Tibial artery (tissue), 4 donors: ENCODE results near the gene SORCS3.

ENCODE experiments used
- DNase-seq, 2 donors: peaks; one replicate each; pipeline ENCODE4 v3.0.0-alpha.2; 2019
- H3K27ac ChIP-seq, 2 donors: fragments of 200-600 bp; sonication (generic) in 1 of 2; 1 replicate in 1 of 2; 2 replicates in 1 of 2; pipeline ENCODE4 v1.5.1; 2018 to 2019; ENCODE audit warnings: mild to moderate bottlenecking in 1 of 2
- H3K27me3 ChIP-seq, 2 donors: fragments of 200-600 bp; sonication (generic) in 1 of 2; one replicate each; pipeline versions ENCODE4 v1.5.1 to v1.6.0; 2016 to 2019
- H3K36me3 ChIP-seq, 3 donors: fragments of 200-600 bp; sonication (generic) in 2 of 3; one replicate each; pipeline ENCODE4 v1.5.1; 2016 to 2019; ENCODE audit warnings: mild to moderate bottlenecking in 2 of 3
- H3K4me1 ChIP-seq, 4 donors: fragments of 200-600 bp; sonication (generic) in 2 of 4; 1 replicate in 3 of 4; 2 replicates in 1 of 4; pipeline ENCODE4 v1.5.1; 2016 to 2019
- H3K4me3 ChIP-seq, 2 donors: fragments of 200-600 bp; sonication (generic) in 1 of 2; 1 replicate in 1 of 2; 2 replicates in 1 of 2; pipeline ENCODE4 v1.5.1; 2018 to 2019; ENCODE audit warnings: mild to moderate bottlenecking in 2 of 2
- H3K9me3 ChIP-seq, 3 donors: fragments of 200-600 bp; sonication (generic) in 1 of 3; one replicate each; pipeline ENCODE4 v1.5.1; 2016 to 2019
- intact Hi-C: fragments of 100-400 bp; cut with DNase I; formaldehyde crosslinking; loops from one replicate; pipeline ENCODE4 v1.15.0; 2023; ENCODE audit warnings: low total_unique reads
- TF ChIP-seq, protein P1 (sequence below), 2 experiments: fragments of 200-600 bp in 1 of 2; fragments of 450-650 bp in 1 of 2; IDR thresholded peaks; one replicate each; pipeline ENCODE4 v1.5.1; 2017 to 2019; ENCODE audit warnings: antibody characterized with exemption in 2 of 2, mild to moderate bottlenecking in 1 of 2, moderate library complexity in 1 of 2

Gene SORCS3

DNA sequence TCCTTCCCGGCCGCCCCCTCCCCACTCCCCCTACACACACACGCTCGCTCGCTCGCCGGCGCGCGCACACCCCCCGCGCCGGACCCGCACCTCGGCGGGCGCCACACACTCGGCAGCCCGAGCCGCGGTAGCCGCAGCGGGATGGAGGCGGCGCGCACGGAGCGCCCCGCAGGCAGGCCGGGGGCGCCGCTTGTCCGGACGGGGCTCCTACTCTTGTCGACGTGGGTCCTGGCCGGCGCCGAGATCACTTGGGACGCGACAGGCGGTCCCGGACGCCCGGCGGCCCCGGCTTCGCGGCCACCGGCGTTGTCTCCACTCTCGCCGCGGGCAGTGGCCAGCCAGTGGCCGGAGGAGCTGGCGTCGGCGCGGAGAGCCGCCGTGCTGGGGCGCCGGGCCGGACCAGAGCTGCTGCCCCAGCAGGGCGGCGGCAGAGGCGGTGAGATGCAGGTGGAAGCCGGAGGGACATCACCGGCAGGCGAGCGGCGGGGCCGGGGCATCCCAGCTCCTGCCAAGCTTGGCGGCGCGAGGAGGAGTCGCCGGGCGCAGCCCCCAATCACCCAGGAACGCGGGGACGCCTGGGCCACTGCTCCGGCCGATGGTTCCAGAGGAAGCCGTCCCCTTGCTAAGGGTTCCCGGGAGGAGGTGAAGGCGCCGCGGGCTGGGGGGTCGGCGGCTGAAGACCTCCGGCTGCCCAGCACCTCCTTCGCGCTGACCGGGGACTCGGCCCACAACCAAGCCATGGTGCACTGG lies at the start of gene SORCS3:
Gene SORCS3, plus strand, starts transcription at position 104 of the 750 bp plus-strand sequence.
- Histone ChIP-seq H3K27me3 (peaks cover 0 to 78% of the 10 kb centered on the region in 2 donors), H3K36me3 (no peaks in the 10 kb centered on the region), H3K9me3 (no peaks in the 10 kb centered on the region), H3K4me1 (peaks cover 0 to 45% (median 19%) of the 10 kb centered on the region in 4 donors), H3K27ac (no peak within 1 kb of the TSS), H3K4me3 (no peak within 1 kb of the TSS)
- TF ChIP-seq, protein P1, sequence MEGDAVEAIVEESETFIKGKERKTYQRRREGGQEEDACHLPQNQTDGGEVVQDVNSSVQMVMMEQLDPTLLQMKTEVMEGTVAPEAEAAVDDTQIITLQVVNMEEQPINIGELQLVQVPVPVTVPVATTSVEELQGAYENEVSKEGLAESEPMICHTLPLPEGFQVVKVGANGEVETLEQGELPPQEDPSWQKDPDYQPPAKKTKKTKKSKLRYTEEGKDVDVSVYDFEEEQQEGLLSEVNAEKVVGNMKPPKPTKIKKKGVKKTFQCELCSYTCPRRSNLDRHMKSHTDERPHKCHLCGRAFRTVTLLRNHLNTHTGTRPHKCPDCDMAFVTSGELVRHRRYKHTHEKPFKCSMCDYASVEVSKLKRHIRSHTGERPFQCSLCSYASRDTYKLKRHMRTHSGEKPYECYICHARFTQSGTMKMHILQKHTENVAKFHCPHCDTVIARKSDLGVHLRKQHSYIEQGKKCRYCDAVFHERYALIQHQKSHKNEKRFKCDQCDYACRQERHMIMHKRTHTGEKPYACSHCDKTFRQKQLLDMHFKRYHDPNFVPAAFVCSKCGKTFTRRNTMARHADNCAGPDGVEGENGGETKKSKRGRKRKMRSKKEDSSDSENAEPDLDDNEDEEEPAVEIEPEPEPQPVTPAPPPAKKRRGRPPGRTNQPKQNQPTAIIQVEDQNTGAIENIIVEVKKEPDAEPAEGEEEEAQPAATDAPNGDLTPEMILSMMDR (IDR thresholded peaks at IDR 0.05) = no peak
- intact Hi-C loops = no loop called here
- DNase-seq = no peak

DNA sequence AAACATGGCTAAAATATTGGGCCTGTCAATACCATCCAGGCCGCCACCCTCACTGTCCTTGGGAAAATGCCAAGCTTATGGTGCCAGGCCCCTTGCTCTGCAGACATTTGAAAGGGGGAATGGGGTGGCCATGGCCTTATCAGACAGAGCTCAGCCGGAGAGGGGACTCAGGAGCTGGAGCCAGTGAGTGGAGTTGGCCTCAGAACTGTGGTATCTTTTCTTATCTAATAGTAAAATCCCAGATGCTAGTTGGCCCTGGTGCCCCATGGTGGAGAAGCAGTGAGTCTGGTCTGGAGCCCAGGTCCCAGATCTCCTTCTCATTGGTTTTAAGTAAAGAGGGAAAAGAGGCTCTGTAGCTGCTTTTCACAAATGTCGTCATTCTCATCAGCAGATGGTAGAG lies 49.6 kb upstream of the SORCS3 start:
- Histone ChIP-seq H3K27ac (no peak overlapping the region), H3K36me3 (no peaks in the 10 kb centered on the region), H3K27me3 (peaks cover 0 to 9% of the 10 kb centered on the region in 2 donors), H3K9me3 (no peaks in the 10 kb centered on the region), H3K4me1 (no peaks in the 10 kb centered on the region), H3K4me3 (no peak overlapping the region)
- intact Hi-C loops = no loop called here
- TF ChIP-seq, protein P1 (IDR thresholded peaks at IDR 0.05) = no peak
- DNase-seq = no peak

DNA sequence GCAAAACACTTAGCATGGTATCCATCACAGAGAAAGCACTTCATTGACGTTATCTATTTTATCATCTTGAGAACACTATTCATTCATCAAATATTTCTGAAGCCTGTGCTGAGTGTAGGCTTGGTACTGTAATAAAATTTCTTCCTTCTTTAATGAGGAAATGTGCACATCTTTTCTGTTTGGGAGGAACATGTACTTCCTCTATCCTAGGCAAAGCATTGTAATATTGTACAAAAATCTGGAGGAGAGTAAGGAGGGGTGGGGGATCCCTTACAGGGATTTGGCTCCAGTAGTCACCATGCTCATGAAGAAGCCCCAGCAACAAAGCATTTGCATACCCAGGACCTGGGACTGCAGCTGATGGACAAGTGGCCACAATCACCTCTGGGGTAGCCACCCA lies 39.9 kb upstream of the SORCS3 start:
- H3K27me3 ChIP-seq = peaks cover 0 to 11% of the 10 kb centered on the region in 2 donors

DNA sequence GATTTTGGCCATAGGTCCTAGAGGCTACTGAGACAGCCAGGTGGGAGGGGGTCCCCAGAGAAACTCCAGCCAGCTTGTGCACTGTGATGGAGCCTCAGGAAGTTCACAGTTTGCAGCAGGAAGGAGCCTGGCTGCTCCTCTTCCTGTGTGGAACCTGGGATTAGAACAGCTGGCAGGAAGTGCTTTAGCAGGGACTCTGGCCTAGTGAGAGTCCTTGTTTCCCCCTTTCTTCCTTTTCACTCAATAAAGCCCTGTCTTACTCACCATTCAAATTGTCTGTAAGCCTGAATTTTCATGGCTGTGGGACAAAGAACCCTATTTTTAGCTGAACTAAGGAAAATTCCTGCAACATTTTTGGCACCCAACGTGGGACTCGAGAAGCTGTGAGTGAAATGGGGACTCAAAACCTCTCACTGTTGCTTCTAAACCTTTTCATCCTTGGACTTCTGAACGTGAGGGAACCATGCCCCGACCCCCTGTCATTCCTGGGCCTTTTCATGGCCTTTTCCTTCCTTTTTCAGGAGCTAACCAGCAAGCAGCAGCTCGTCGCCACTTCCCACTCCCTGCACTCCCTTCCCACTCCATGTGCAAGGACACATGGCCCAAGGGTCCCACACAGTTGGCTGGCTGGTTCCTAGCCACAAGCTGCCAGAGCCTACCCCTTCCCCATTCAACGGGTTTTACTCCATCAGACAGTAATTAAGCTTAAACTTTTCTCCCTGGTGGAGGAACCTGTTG lies 32.8 kb upstream of the SORCS3 start:
- Histone ChIP-seq H3K9me3 (peaks cover 0 to 7% (median 6%) of the 10 kb centered on the region in 3 donors), H3K27ac (no peak overlapping the region), H3K4me1 (no peaks in the 10 kb centered on the region), H3K36me3 (no peaks in the 10 kb centered on the region), H3K27me3 (no peaks in the 10 kb centered on the region), H3K4me3 (no peak overlapping the region)
- DNase-seq = no peak
- intact Hi-C loops = no loop called here
- TF ChIP-seq, protein P1 (IDR thresholded peaks at IDR 0.05) = no peak

More for the DNA sequence above, 39.9 kb upstream of the SORCS3 start:
- Histone ChIP-seq H3K27ac (no peak overlapping the region), H3K9me3 (no peaks in the 10 kb centered on the region), H3K4me3 (no peak overlapping the region), H3K4me1 (no peaks in the 10 kb centered on the region), H3K36me3 (no peaks in the 10 kb centered on the region)
- TF ChIP-seq, protein P1 (IDR thresholded peaks at IDR 0.05) = no peak
- DNase-seq = no peak
- intact Hi-C loops = no loop called here

DNA sequence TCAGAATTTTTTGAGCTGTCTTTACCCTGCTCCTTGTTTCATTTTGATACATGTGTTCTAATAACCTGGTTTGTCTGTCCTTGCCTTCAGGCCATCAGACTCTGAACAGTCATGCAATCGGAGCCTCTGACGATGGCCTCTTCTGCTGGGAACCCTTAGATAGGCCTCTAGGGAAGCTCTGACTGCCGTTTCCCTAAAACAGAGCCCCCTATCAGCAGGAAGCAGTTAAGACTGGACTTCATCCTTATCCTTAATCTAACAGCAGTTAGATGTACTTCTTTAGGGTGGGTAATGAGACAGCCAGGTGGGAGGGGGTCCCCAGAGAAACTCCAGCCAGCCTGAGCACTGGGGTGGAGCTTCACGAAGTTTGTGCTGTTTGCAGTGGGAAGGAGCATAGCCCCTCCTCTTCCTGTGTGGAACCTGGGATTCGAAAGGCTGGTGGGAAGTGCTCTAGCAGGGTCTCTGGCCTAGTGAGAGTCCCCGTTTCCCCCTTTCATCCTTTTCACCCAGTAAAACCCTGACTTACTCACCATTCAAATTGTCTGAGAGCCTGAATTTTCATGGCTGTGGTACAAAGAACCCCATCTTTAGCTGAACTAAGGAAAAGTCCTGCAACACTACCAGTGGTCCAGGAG lies 28.4 kb upstream of the SORCS3 start:
- no peaks in the 10 kb centered on the region for H3K36me3 ChIP-seq
- no peaks in the 10 kb centered on the region for H3K4me1 ChIP-seq
- no peak overlapping the region for H3K4me3 ChIP-seq
- H3K27ac ChIP-seq = no peak overlapping the region
- TF ChIP-seq, protein P1 (IDR thresholded peaks at IDR 0.05) = no peak
- DNase-seq = no peak
- H3K27me3 ChIP-seq = no peaks in the 10 kb centered on the region
- peaks cover 0 to 7% (median 6%) of the 10 kb centered on the region in 3 donors for H3K9me3 ChIP-seq
- intact Hi-C loops = no loop called here
